Vagina (tissue), 2 donors: ENCODE results near the gene TK1.

Experiments
- CTCF ChIP-seq, 3 experiments: fragments of 450-650 bp in 2 of 3; fragments of 200-600 bp in 1 of 3; sonication (generic) in 1 of 3; IDR thresholded peaks; one replicate each; pipeline ENCODE4 v1.5.1; 2017 to 2019; ENCODE audit warnings: antibody characterized with exemption in 3 of 3, mild to moderate bottlenecking in 2 of 3, moderate library complexity in 2 of 3
- POLR2A ChIP-seq, 2 donors: fragments of 450-650 bp; IDR thresholded peaks; one replicate each; pipeline ENCODE4 v1.6.1; 2017; ENCODE audit warnings: antibody characterized with exemption in 2 of 2, mild to moderate bottlenecking in 2 of 2, moderate library complexity in 2 of 2
- POLR2AphosphoS5 ChIP-seq, 2 donors: sonication (generic); formaldehyde crosslinking; IDR thresholded peaks; one replicate each; pipeline ENCODE4 v1.9.0; 2017; ENCODE audit warnings: antibody characterized with exemption in 2 of 2, mild to moderate bottlenecking in 2 of 2, low read depth in 1 of 2; ENCODE audit not compliant: insufficient read depth in 1 of 2

- TF ChIP-seq CTCF (IDR thresholded peaks at IDR 0.05), result no peak
- no peak for TF ChIP-seq POLR2A (IDR thresholded peaks at IDR 0.05)
- no peak for TF ChIP-seq POLR2AphosphoS5 (IDR thresholded peaks at IDR 0.05; ENCODE audit: insufficient read depth in 1 of 2, low read depth in 1 of 2)
Observed at GRCh38 chr17:78197147-78197832, 10.4 kb upstream of the TK1 start.
